ENCODE results near the gene AARS1. TPM values are rescaled to one million over a fixed set of nuclear protein-coding genes. Genes with fewer than 3 reads are reported as not detected.
"Not testable (repeated sequence)": the region's sequence is repeated elsewhere in the genome, so short reads cannot be mapped to it uniquely, and the experiment has no call there.

The AARS1 gene
- total and polyA plus RNA-seq, 2 donors (not counting 3 experiments of a cell fraction or from before 2014, with no cell fraction given) = 71.3 to 110 TPM

- POLR2A ChIA-PET = no interaction called here
- intact Hi-C loops (cut with micrococcal nuclease) = no loop called here
Measured at GRCh38 chr16:70269471-70269870, 19.8 kb downstream of the AARS1 start.

GRCh38 chr16:70267922-70268321 lies 21.4 kb downstream of the AARS1 start:
- DNase-seq (ENCODE audit: low read depth, low spot score); H3K4me2 ChIP-seq (ENCODE audit: insufficient read depth, low read length); BruUV-seq (replicated peaks); FAIRE-seq; H4K20me1 ChIP-seq (replicated peaks; ENCODE audit: control insufficient read depth, extremely low read depth, insufficient read depth, low read length); H3K9me1 ChIP-seq (replicated peaks; ENCODE audit: control insufficient read depth, extremely low read depth, insufficient read depth, low read length); H3K9ac ChIP-seq (replicated peaks; ENCODE audit: extremely low read depth, insufficient read depth, low read length); H3K27ac ChIP-seq (ENCODE audit: insufficient read depth, low read depth, low read length); H2AFZ ChIP-seq (ENCODE audit: low read depth, low read length); H3K4me3 ChIP-seq (replicated peaks in 1 of 3; ENCODE audit: insufficient read depth in 1 of 3, low read depth in 1 of 3, low read length in 3 of 3); intact Hi-C loops (cut with micrococcal nuclease); dilution Hi-C loops (cut with MboI; ENCODE audit: extremely low pct_ligation_motif_present, low sequenced_read_pairs); H3K9me3 ChIP-seq (replicated peaks; ENCODE audit: control insufficient read depth, insufficient read depth, low read length); H3K4me1 ChIP-seq (ENCODE audit: control insufficient read depth, extremely low read depth, insufficient read depth, low read length); H3K27me3 ChIP-seq (ENCODE audit: control insufficient read depth in 2 of 2, insufficient read depth in 2 of 2, low read length in 2 of 2); H3K79me2 ChIP-seq (ENCODE audit: control insufficient read depth, insufficient read depth, low read length): not testable (repeated sequence)
- ChIA-PET CTCF (interaction anchor here (0.8 to 2.8 kb wide), 13 partner anchors 10 to 115 kb away, joined by 3 to 40 read pairs (median 5); partner anchors contain the start of gene EXOSC6), POLR2A (interaction anchor here (1.5 kb wide), 1 partner anchor 21 kb away, joined by 5 read pairs; the partner anchor contains the start of gene AARS1)
- peaks cover 26 to 41% of the 10 kb centered on the region in 2 experiments for H3K36me3 ChIP-seq (ENCODE audit: control insufficient read depth in 2 of 2, extremely low read depth in 1 of 2, insufficient read depth in 2 of 2, low read length in 2 of 2)

More at GRCh38 chr16:70269471-70269870, 19.8 kb downstream of the AARS1 start:
- Histone ChIP-seq H3K27ac (ENCODE audit: insufficient read depth, low read depth, low read length) (no peak overlapping the region), H3K4me2 (ENCODE audit: insufficient read depth, low read length) (no peak overlapping the region), H3K9me1 (replicated peaks; ENCODE audit: control insufficient read depth, extremely low read depth, insufficient read depth, low read length) (no peaks in the 10 kb centered on the region), H3K79me2 (ENCODE audit: control insufficient read depth, insufficient read depth, low read length) (no peaks in the 10 kb centered on the region), H3K36me3 (ENCODE audit: control insufficient read depth in 2 of 2, extremely low read depth in 1 of 2, insufficient read depth in 2 of 2, low read length in 2 of 2) (peaks cover 26 to 39% of the 10 kb centered on the region in 2 experiments), H3K9me3 (replicated peaks; ENCODE audit: control insufficient read depth, insufficient read depth, low read length) (no peaks in the 10 kb centered on the region), H2AFZ (ENCODE audit: low read depth, low read length) (no peak overlapping the region), H3K4me3 (replicated peaks in 1 of 3; ENCODE audit: insufficient read depth in 1 of 3, low read depth in 1 of 3, low read length in 3 of 3) (no peak overlapping the region), H3K9ac (replicated peaks; ENCODE audit: extremely low read depth, insufficient read depth, low read length) (no peak overlapping the region), H4K20me1 (replicated peaks; ENCODE audit: control insufficient read depth, extremely low read depth, insufficient read depth, low read length) (no peaks in the 10 kb centered on the region), H3K4me1 (ENCODE audit: control insufficient read depth, extremely low read depth, insufficient read depth, low read length) (no peaks in the 10 kb centered on the region), H3K27me3 (ENCODE audit: control insufficient read depth in 2 of 2, insufficient read depth in 2 of 2, low read length in 2 of 2) (no peaks in the 10 kb centered on the region)
- BruUV-seq (replicated peaks) = no TSS peak
- FAIRE-seq = no peak
- no peak for DNase-seq (ENCODE audit: low read depth, low spot score)
- TF ChIP-seq EZH2 (IDR thresholded peaks at IDR 0.05; ENCODE audit: borderline replicate concordance, low read depth, low read length, severe bottlenecking) = no peak
- TF ChIP-seq GATA2 (IDR thresholded peaks at IDR 0.05; ENCODE audit: insufficient read depth, insufficient read length, low read depth, low read length) = no peak
- CTCF ChIA-PET = no interaction called here
- dilution Hi-C loops (cut with MboI; ENCODE audit: extremely low pct_ligation_motif_present, low sequenced_read_pairs) = no loop called here

All from endothelial cell of umbilical vein (primary cell).